ENCODE results near the gene XXYLT1.

Gene XXYLT1

DNA sequence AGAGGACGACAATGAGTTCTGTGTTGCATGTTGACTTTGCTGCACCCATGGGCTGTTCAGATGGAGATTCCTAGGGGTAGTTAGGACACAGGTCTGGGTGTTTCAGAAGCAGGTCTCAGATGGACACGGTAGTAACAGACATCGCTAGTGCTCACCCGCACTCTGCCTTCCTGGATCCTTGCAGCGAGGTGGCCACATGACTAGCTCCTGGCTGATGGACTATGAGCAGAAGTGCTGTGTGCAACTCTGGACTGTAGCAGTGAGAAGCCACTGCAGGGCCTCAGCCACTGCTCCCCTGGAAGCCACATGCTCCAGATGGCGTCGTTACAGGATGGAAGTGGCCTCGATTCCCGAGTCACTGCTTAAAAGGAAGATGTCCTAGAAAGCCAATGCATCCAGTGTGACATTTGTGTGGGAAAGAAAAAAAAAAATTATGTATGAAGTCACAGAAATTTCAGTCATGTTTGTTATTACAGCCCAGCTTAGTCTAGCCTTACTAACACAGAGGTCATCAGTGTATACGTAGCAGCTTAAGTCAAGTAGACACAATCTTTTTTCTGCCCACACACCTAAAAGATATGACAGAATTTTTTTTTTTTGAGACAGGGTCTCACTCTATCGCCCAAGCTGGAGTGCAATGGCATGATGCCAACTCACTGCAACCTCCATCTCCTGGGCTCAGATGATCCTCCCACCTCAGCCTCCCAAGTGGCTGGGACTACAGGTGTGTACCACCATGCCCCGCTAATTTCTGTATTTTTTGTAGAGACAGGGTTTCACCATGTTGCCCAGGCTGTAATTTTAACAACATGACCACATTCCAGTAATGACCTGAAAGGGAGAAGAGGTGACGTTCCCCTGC, 95.3 kb downstream of the XXYLT1 start:
- no peaks in the 10 kb centered on the region for H3K79me2 ChIP-seq (ENCODE audit: control insufficient read depth, low read length)
- H3K9me3 ChIP-seq (ENCODE audit: control insufficient read depth, insufficient read depth, low read length) = no peaks in the 10 kb centered on the region
- no peaks in the 10 kb centered on the region for H3K9me2 ChIP-seq (replicated peaks; ENCODE audit: control insufficient read depth, low read length)
- no peaks in the 10 kb centered on the region for H3F3A ChIP-seq (ENCODE audit: control insufficient read depth, insufficient read depth)
- H3K36me3 ChIP-seq (ENCODE audit: control insufficient read depth, low read length) = no peaks in the 10 kb centered on the region; the same call in 1 of the 2 replicates
- H3K4me3 ChIP-seq (ENCODE audit: low read length) = no peak overlapping the region
- H3K4me1 ChIP-seq (ENCODE audit: control insufficient read depth, low read length) = peaks cover 11% of the 10 kb centered on the region
- H3K27ac ChIP-seq (ENCODE audit: low read depth, low read length) = no peak overlapping the region
- no peaks in the 10 kb centered on the region for H4K20me1 ChIP-seq (ENCODE audit: control insufficient read depth, insufficient read depth, low read depth, low read length)
- no peaks in the 10 kb centered on the region for H3K27me3 ChIP-seq (ENCODE audit: control insufficient read depth, low read length)
- no peak overlapping the region for H3K4me2 ChIP-seq (ENCODE audit: low read length)
- no peak for TF ChIP-seq EZH2phosphoT487 (IDR thresholded peaks at IDR 0.05; ENCODE audit: borderline replicate concordance, low read length)
- TF ChIP-seq, protein P1, sequence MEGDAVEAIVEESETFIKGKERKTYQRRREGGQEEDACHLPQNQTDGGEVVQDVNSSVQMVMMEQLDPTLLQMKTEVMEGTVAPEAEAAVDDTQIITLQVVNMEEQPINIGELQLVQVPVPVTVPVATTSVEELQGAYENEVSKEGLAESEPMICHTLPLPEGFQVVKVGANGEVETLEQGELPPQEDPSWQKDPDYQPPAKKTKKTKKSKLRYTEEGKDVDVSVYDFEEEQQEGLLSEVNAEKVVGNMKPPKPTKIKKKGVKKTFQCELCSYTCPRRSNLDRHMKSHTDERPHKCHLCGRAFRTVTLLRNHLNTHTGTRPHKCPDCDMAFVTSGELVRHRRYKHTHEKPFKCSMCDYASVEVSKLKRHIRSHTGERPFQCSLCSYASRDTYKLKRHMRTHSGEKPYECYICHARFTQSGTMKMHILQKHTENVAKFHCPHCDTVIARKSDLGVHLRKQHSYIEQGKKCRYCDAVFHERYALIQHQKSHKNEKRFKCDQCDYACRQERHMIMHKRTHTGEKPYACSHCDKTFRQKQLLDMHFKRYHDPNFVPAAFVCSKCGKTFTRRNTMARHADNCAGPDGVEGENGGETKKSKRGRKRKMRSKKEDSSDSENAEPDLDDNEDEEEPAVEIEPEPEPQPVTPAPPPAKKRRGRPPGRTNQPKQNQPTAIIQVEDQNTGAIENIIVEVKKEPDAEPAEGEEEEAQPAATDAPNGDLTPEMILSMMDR (IDR thresholded peaks at IDR 0.05; ENCODE audit: low read depth, low read length, poor library complexity, severe bottlenecking) = no peak

DNA sequence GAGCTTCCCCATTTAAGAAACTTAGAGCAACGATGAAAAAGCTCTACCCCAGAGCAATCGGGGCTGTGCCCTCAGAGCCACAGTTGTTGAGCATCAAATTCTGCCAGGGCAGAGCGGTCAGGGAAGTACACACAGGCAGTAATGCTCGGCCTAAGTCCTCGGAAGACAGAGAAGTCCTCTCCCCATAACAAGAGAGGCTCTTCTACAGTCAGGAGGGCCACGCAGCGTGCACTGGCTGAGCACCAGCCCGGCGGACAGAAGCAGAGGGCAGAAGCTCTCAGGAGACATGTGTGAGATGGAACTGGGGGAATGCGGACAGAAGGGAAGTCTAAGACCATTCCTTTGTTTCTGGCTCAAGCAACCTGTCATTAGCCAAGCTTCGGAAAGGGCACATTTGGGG, 95.9 kb downstream of the XXYLT1 start:
- Histone ChIP-seq H3K9me3 (ENCODE audit: control insufficient read depth, insufficient read depth, low read length) (no peaks in the 10 kb centered on the region), H3K27ac (ENCODE audit: low read depth, low read length) (no peak overlapping the region), H3K4me3 (ENCODE audit: low read length) (no peak overlapping the region), H3K27me3 (ENCODE audit: control insufficient read depth, low read length) (no peaks in the 10 kb centered on the region), H3K4me2 (ENCODE audit: low read length) (no peak overlapping the region), H3K36me3 (ENCODE audit: control insufficient read depth, low read length) (no peaks in the 10 kb centered on the region; the same call in 1 of the 2 replicates), H3K79me2 (ENCODE audit: control insufficient read depth, low read length) (no peaks in the 10 kb centered on the region), H3K9me2 (replicated peaks; ENCODE audit: control insufficient read depth, low read length) (no peaks in the 10 kb centered on the region), H3F3A (ENCODE audit: control insufficient read depth, insufficient read depth) (no peaks in the 10 kb centered on the region), H4K20me1 (ENCODE audit: control insufficient read depth, insufficient read depth, low read depth, low read length) (no peaks in the 10 kb centered on the region), H3K4me1 (ENCODE audit: control insufficient read depth, low read length) (peaks cover 11% of the 10 kb centered on the region)
- no peak for TF ChIP-seq EZH2phosphoT487 (IDR thresholded peaks at IDR 0.05; ENCODE audit: borderline replicate concordance, low read length)
- TF ChIP-seq, protein P1 (IDR thresholded peaks at IDR 0.05; ENCODE audit: low read depth, low read length, poor library complexity, severe bottlenecking) = no peak

DNA sequence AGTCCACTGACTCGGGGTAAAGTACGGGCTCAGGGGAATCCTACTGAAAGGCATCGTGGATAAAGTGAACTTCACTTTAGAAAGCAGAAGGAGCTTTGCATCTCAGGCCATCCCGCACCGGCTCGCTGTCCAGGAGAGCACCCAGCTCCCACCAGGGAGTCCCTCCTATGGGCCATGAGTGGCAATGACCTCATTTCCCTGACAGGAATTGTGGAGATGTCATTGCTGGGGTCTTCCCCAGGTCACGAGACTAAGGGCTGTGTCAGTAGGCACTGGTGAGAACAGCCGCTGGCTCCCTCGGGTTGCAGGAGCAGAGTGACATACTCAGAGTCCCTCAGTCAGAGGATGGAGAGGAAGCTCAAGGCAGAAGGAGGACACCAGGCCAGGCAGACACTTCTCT, 97.3 kb downstream of the XXYLT1 start:
- no peaks in the 10 kb centered on the region for H3K9me2 ChIP-seq (replicated peaks; ENCODE audit: control insufficient read depth, low read length)
- H3K4me1 ChIP-seq (ENCODE audit: control insufficient read depth, low read length) = peaks cover 11% of the 10 kb centered on the region
- H3K4me2 ChIP-seq (ENCODE audit: low read length) = no peak overlapping the region
- no peak overlapping the region for H3K4me3 ChIP-seq (ENCODE audit: low read length)
- H4K20me1 ChIP-seq (ENCODE audit: control insufficient read depth, insufficient read depth, low read depth, low read length) = no peaks in the 10 kb centered on the region
- H3F3A ChIP-seq (ENCODE audit: control insufficient read depth, insufficient read depth) = no peaks in the 10 kb centered on the region
- TF ChIP-seq EZH2phosphoT487 (IDR thresholded peaks at IDR 0.05; ENCODE audit: borderline replicate concordance, low read length) = no peak
- TF ChIP-seq, protein P1 (IDR thresholded peaks at IDR 0.05; ENCODE audit: low read depth, low read length, poor library complexity, severe bottlenecking) = no peak
- no peaks in the 10 kb centered on the region for H3K79me2 ChIP-seq (ENCODE audit: control insufficient read depth, low read length)
- no peaks in the 10 kb centered on the region for H3K27me3 ChIP-seq (ENCODE audit: control insufficient read depth, low read length)
- no peaks in the 10 kb centered on the region; the same call in 1 of the 2 replicates for H3K36me3 ChIP-seq (ENCODE audit: control insufficient read depth, low read length)
- H3K27ac ChIP-seq (ENCODE audit: low read depth, low read length) = no peak overlapping the region
- no peaks in the 10 kb centered on the region for H3K9me3 ChIP-seq (ENCODE audit: control insufficient read depth, insufficient read depth, low read length)

Data from DOHH2 (cell line).